HepG2 (cell line): ENCODE data around the gene RUNX2. TPM values are rescaled to one million over a fixed set of nuclear protein-coding genes. Genes with fewer than 3 reads are reported as not detected.

Experiments
- ATAC-seq: fragments of 200-7000 bp; cut with Tn5 transposase; 3 replicates; pipeline ENCODE4 v1.9.1; 2020; ENCODE audit warnings: mild to moderate bottlenecking, moderate library complexity
- BruUV-seq: library from RNA; stranded (reverse); fragments of 400-500 nt; replicated peaks from 2 replicates; lab custom pipeline; 2021; lab: Mats Ljungman, UMichigan
- CTCF ChIA-PET: fragments of 300-600 bp; formaldehyde crosslinking; extraction: SDS; loops from one replicate; lab custom pipeline; 2021; ENCODE audit warnings: low total read pairs, inconsistent platforms, low intra/inter-chr PET ratio; lab: Yijun Ruan, JAX
- POLR2A ChIA-PET: fragments of 350-600 bp; sonication (Branson Sonifier 250); formaldehyde crosslinking; loops from one replicate; lab custom pipeline; 2020; ENCODE audit warnings: antibody characterized with exemption, inconsistent platforms; lab: Yijun Ruan, JAX
- DNase-seq: peaks from one replicate; pipeline ENCODE4 v3.0.0-alpha.2; 2015; ENCODE audit warnings: low spot score
- FAIRE-seq: peaks from 3 replicates; lab custom pipeline; 2011; peaks lifted over from hg19 to GRCh38; lab: Jason Lieb, UNC
- H2AFZ ChIP-seq: one replicate; pipeline ENCODE4 v1.6.1; 2011; ENCODE audit warnings: low read length, inconsistent platforms
- H3K27ac ChIP-seq: fragments of 300-600 bp; 3 replicates; pipeline ENCODE4 v1.8.0; 2011; ENCODE audit warnings: mixed run types, mild to moderate bottlenecking, mixed read lengths, low read length, inconsistent platforms; ENCODE audit not compliant: insufficient read depth; ENCODE audit errors: extremely low read length
- H3K27me3 ChIP-seq, 2 experiments: fragments of 200-600 bp in 1 of 2; 2 replicates in 1 of 2; 3 replicates in 1 of 2; pipeline versions ENCODE4 v1.6.0 to v1.8.0; 2011; ENCODE audit warnings: low read length in 2 of 2, mild to moderate bottlenecking in 2 of 2, moderate library complexity in 2 of 2, inconsistent platforms in 1 of 2; ENCODE audit not compliant: insufficient read depth in 2 of 2, control insufficient read depth in 1 of 2
- H3K36me3 ChIP-seq, 2 experiments: fragments of 200-600 bp in 1 of 2; replicated peaks in 1 of 2; 2 replicates in 1 of 2; 3 replicates in 1 of 2; pipeline versions ENCODE4 v1.5.1 to v1.8.0; 2011; ENCODE audit warnings: low read length in 2 of 2, inconsistent platforms in 1 of 2; ENCODE audit not compliant: insufficient read depth in 2 of 2, control insufficient read depth in 1 of 2
- H3K4me1 ChIP-seq: 2 replicates; pipeline ENCODE4 v1.5.1; 2012; ENCODE audit warnings: low read length, inconsistent platforms; ENCODE audit not compliant: insufficient read depth
- H3K4me2 ChIP-seq: 2 replicates; pipeline ENCODE4 v1.6.0; 2011; ENCODE audit warnings: low read depth, low read length, inconsistent platforms
- H3K4me3 ChIP-seq, 3 experiments: fragments of 200-600 bp in 1 of 3; sonication (generic), shearing (Covaris generic) in 1 of 3; replicated peaks in 1 of 3; 2 replicates each; pipeline ENCODE4 v1.5.1; 2011 to 2016; ENCODE audit warnings: low read length in 3 of 3, inconsistent platforms in 2 of 3, low read depth in 2 of 3, mild to moderate bottlenecking in 2 of 3, control low read depth in 1 of 3, mixed read lengths in 1 of 3; ENCODE audit not compliant: insufficient read depth in 1 of 3
- H3K79me2 ChIP-seq: one replicate; pipeline ENCODE4 v1.6.1; 2011; ENCODE audit warnings: low read length, inconsistent platforms; ENCODE audit not compliant: insufficient read depth
- H3K9ac ChIP-seq: 2 replicates; pipeline ENCODE4 v1.6.0; 2011; ENCODE audit warnings: mild to moderate bottlenecking, low read depth, low read length, inconsistent platforms; ENCODE audit not compliant: insufficient read depth
- H3K9me3 ChIP-seq: 2 replicates; pipeline ENCODE4 v1.5.1; 2012; ENCODE audit warnings: mild to moderate bottlenecking, low read length
- H4K20me1 ChIP-seq: 2 replicates; pipeline ENCODE4 v1.6.0; 2011; ENCODE audit warnings: inconsistent platforms, mild to moderate bottlenecking, low read length, moderate library complexity; ENCODE audit not compliant: insufficient read depth
- ATF5 ChIP-seq: sonication (generic); formaldehyde crosslinking; IDR thresholded peaks from 2 replicates; pipeline ENCODE4 v1.4.0; 2020; ENCODE audit warnings: mild to moderate bottlenecking, low read depth, missing genetic modification reagents
- EZH2 ChIP-seq: conservative IDR thresholded peaks from 2 replicates; pipeline ENCODE4 v1.6.1; 2012; ENCODE audit warnings: mild to moderate bottlenecking, low read depth, low read length, moderate library complexity
- FOXJ3 ChIP-seq: sonication (generic); formaldehyde crosslinking; IDR thresholded peaks from 2 replicates; pipeline ENCODE4 v1.4.0; 2020; ENCODE audit warnings: missing genetic modification reagents, mild to moderate bottlenecking, borderline replicate concordance
- KLF12 ChIP-seq: sonication (generic); formaldehyde crosslinking; IDR thresholded peaks from 2 replicates; pipeline ENCODE4 v1.4.0; 2020; ENCODE audit warnings: missing genetic modification reagents, borderline replicate concordance
- LCORL ChIP-seq, 2 experiments: fragments of 450-650 bp in 1 of 2; sonication (generic) in 1 of 2; formaldehyde crosslinking in 1 of 2; IDR thresholded peaks; 2 replicates each; pipeline versions ENCODE4 v1.5.0 to v1.6.1; 2017 to 2020; ENCODE audit warnings: antibody characterized with exemption in 1 of 2, missing genetic modification reagents in 1 of 2
- MTERF4 ChIP-seq: sonication (generic); formaldehyde crosslinking; IDR thresholded peaks from 2 replicates; pipeline ENCODE4 v1.8.0; 2023; ENCODE audit warnings: mild to moderate bottlenecking, missing genetic modification reagents
- PHF21A ChIP-seq: sonication (generic); formaldehyde crosslinking; IDR thresholded peaks from 2 replicates; pipeline ENCODE4 v1.5.0; 2020; ENCODE audit warnings: mild to moderate bottlenecking, missing genetic modification reagents
- POLR2AphosphoS5 ChIP-seq: IDR thresholded peaks from 2 replicates; pipeline ENCODE4 v1.6.1; 2012; ENCODE audit warnings: low read depth, low read length
- RAD21 ChIP-seq: fragments of 450-650 bp; formaldehyde crosslinking; IDR thresholded peaks from 2 replicates; pipeline ENCODE4 v1.5.0; 2020; ENCODE audit warnings: mild to moderate bottlenecking
- SCMH1 ChIP-seq: sonication (generic); formaldehyde crosslinking; IDR thresholded peaks from 2 replicates; pipeline ENCODE4 v1.9.0; 2021; ENCODE audit warnings: missing genetic modification reagents, mild to moderate bottlenecking, borderline replicate concordance
- STAG1 ChIP-seq: sonication (generic); formaldehyde crosslinking; IDR thresholded peaks from 2 replicates; pipeline ENCODE4 v1.4.0; 2020; ENCODE audit warnings: missing genetic modification reagents
- YEATS4 ChIP-seq: sonication (generic); formaldehyde crosslinking; IDR thresholded peaks from 2 replicates; pipeline ENCODE4 v1.4.0; 2020; ENCODE audit warnings: missing genetic modification reagents, borderline replicate concordance
- ZBTB20 ChIP-seq: sonication (generic); formaldehyde crosslinking; IDR thresholded peaks from 2 replicates; pipeline ENCODE4 v1.8.1; 2023; ENCODE audit warnings: missing genetic modification reagents, low read depth, mild to moderate bottlenecking, borderline replicate concordance
- ZNF232 ChIP-seq: sonication (generic); formaldehyde crosslinking; IDR thresholded peaks from 2 replicates; pipeline ENCODE4 v1.4.0; 2020; ENCODE audit warnings: missing genetic modification reagents, borderline replicate concordance
- ZNF768 ChIP-seq: sonication (generic); formaldehyde crosslinking; IDR thresholded peaks from 2 replicates; pipeline ENCODE4 v1.4.0; 2020; ENCODE audit warnings: missing genetic modification reagents
- ZNF773 ChIP-seq: sonication (generic); formaldehyde crosslinking; IDR thresholded peaks from 2 replicates; pipeline ENCODE4 v1.4.0; 2020; ENCODE audit warnings: missing genetic modification reagents, borderline replicate concordance
- WGBS: methylation state at CpG from one replicate; pipeline ENCODE4 v1.1.6; 2017; ENCODE audit warnings: low lambda C conversion rate; 5-methylcytosine and 5-hydroxymethylcytosine counted together
- in situ Hi-C: cut with HindIII; loops from 2 replicates; pipeline ENCODE4 v1.10.0; 2017; ENCODE audit warnings: low pct_unique_long_range_greater_than_20kb; ENCODE audit not compliant: extremely low pct_ligation_motif_present
- intact Hi-C: fragments of 100-400 bp; cut with micrococcal nuclease; formaldehyde crosslinking; loops from one replicate; pipeline ENCODE4 v1.10.0; 2022; ENCODE audit not compliant: unreplicated experiment
- polyA plus RNA-seq, 8 experiments: library from polyadenylated mRNA; depleted of rRNA in 3 of 8; stranded (reverse) in 7 of 8; unstranded in 1 of 8; fragments of >200 nt; fragmentation: Illumina TruSeq in 4 of 8; extraction: Trizol in 4 of 8; gene quantifications; 2 replicates each; pipeline versions ENCODE4 v1.2.1 to v1.2.3, GENCODE V29; 2011 to 2016; ENCODE audit warnings: low read depth in 4 of 8, missing spikeins in 1 of 8, mixed read lengths in 1 of 8; ENCODE audit not compliant: insufficient read depth in 1 of 8
- total RNA-seq, 5 experiments: library from RNA; depleted of rRNA; stranded (reverse); fragments of >200 nt; fragmentation: Illumina TruSeq; extraction: Trizol; gene quantifications; 2 replicates each; pipeline ENCODE4 v1.2.3, GENCODE V29; 2016; ENCODE audit warnings: low read depth in 1 of 5

Gene RUNX2
- total and polyA plus RNA-seq, 2 of the 13 experiments (the other 11 are each of a cell fraction or from before 2014, with no cell fraction given) = not detected

- no TSS peak for BruUV-seq
- in situ Hi-C loops = loop anchor here (5.0 kb wide), 1 partner anchor 762 kb away; no protein-coding TSS in a partner anchor
- Histone ChIP-seq H3K9ac (no peak overlapping the region), H3K4me3 (peak overlapping the region in 1 of 3 experiments; percentile 42; a peak in 1 of 6 replicates), H3K27ac (no peak overlapping the region), H3K79me2 (no peaks in the 10 kb centered on the region), H2AFZ (no peak overlapping the region), H3K4me2 (peak overlapping the region; percentile 40), H3K36me3 (no peaks in the 10 kb centered on the region), H3K9me3 (no peaks in the 10 kb centered on the region), H3K4me1 (peaks cover 24% of the 10 kb centered on the region), H3K27me3 (peaks cover 20 to 68% of the 10 kb centered on the region in 2 experiments), H4K20me1 (no peaks in the 10 kb centered on the region)
- no peak for FAIRE-seq
- ChIA-PET POLR2A (no interaction called here), CTCF (interaction anchor here (0.7 kb wide), 1 partner anchor 764 kb away, joined by 4 read pairs; no protein-coding TSS in a partner anchor)
- intact Hi-C loops = loop anchor here (2.0 to 5.0 kb wide), 2 partner anchors 293 to 751 kb away; no protein-coding TSS in a partner anchor
- peak; percentile 42 for DNase-seq
- WGBS = 15% methylated on average over 38 of the region's 38 CpGs
- peak; percentile 64 for ATAC-seq
- TF ChIP-seq ZNF232 (CRISPR knock-in tag) = 0 out of 2 replicates have a peak, but pooled peaks have one; percentile 31
- peak; percentile 65 for TF ChIP-seq RAD21 (CRISPR knock-in tag)
- TF ChIP-seq ATF5 (CRISPR knock-in tag) = no peak
- peak; percentile 18; the same call in 1 of the 2 replicates for TF ChIP-seq ZNF768 (CRISPR knock-in tag)
- 0 out of 2 replicates have a peak, but pooled peaks have one; percentile 19 for TF ChIP-seq YEATS4
- no peak for TF ChIP-seq KLF12
- no peak for TF ChIP-seq LCORL (IDR thresholded peaks at IDR 0.05)
- TF ChIP-seq LCORL (CRISPR knock-in tag; IDR thresholded peaks at IDR 0.05) = peak; percentile 31; the same call in 1 of the 2 replicates
- TF ChIP-seq EZH2 = 0 out of 2 replicates have a peak, but pooled peaks have one; percentile 4
- no peak for TF ChIP-seq MTERF4 (CRISPR knock-in tag)
- no peak for TF ChIP-seq PHF21A (CRISPR knock-in tag)
- TF ChIP-seq ZBTB20 = no peak
- TF ChIP-seq SCMH1 = no peak
- TF ChIP-seq ZNF773 (CRISPR knock-in tag) = no peak
- no peak for TF ChIP-seq POLR2AphosphoS5
- TF ChIP-seq FOXJ3 (CRISPR knock-in tag) = no peak
- TF ChIP-seq STAG1 = peak; percentile 84
These were observed 91.5 kb downstream of the RUNX2 start for GRCh38 chr6:45419571-45420082.
